22Rv1 (cell line): ENCODE results near the gene ITIH1.

ENCODE experiments used
- H3K27ac ChIP-seq: fragments of 450-650 bp; 2 replicates; pipeline ENCODE4 v1.5.1; 2017
- CTCF ChIP-seq: fragments of 450-650 bp; IDR thresholded peaks from 2 replicates; pipeline ENCODE4 v1.5.1; 2017; ENCODE audit warnings: mild to moderate bottlenecking
- ZFX ChIP-seq: fragments of 450-650 bp; IDR thresholded peaks from 2 replicates; pipeline ENCODE4 v1.6.1; 2017; ENCODE audit warnings: antibody characterized with exemption, borderline replicate concordance

Gene ITIH1

DNA sequence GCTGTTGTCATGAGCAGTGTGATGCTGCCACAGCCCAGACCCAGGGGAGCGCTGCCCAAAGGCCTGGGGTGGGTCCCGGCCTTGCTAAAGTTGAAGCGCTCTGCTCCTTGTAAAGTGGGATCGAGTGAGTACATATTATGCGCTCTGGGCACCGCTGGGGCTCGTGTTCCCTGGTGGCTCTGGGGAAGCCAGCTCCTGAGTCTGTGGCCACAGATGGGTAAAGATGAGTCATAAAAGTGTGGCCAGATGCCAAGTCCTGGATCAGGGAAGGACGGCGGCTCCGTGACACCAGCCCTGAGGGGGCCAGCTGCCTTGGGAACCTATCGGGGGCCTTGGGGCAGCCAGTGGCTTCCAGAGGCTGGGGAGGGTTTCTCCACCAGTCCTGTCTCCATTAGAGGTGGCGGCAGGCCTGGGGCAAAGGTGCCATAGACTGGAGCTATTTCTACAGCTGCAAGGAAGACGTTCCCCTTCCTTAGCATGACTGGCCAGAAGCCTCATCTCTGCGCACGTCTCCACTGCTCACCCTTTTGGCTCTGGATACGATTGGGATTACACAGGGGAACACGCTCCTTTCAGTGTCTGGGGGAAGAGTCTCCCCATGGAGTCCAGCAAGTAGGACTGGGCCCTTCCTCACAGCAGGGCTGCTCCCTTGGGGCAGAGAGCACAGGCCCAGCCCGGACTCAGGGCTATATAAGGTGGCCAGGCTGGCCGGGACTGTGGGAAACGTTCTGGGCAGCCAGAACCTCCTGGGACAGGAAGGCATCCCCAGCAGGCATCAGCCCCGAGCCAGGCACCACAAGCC lies 54.3 kb downstream of the ITIH1 start:
- no peak for TF ChIP-seq ZFX
- no peak for TF ChIP-seq CTCF

DNA sequence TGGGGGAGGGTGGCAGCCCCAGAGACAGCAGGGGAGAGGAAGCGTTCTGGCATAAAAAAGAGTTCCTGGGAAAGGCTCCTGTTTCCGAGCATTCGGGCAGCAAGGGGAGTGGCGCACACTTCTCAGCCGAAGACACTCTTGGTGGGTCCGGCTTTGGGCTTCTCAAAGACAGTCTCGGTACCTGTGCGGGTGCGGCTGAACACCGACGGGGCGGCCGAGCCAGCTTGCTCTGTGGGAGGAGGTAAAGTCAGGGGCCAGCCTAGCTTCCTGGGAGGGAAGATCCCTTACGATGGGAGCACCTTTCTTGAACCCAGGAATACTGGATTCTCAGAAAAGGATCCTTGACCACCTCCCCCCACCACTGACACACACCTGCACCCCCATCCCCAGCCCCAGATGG lies 55.8 kb downstream of the ITIH1 start:
- TF ChIP-seq ZFX: no peak
- no peak for TF ChIP-seq CTCF
- no peak overlapping the region for H3K27ac ChIP-seq

More for the DNA sequence above, 54.3 kb downstream of the ITIH1 start:
- H3K27ac ChIP-seq: no peak overlapping the region

- no peak for TF ChIP-seq CTCF
These were observed 57.6 kb downstream of the ITIH1 start, which contains the start of gene MUSTN1 for GRCh38 chr3:52834871-52835501. Gene MUSTN1, minus strand, starts transcription at chr3:52835019. Its CDS starts 71 bp downstream, at chr3:52834948.

GRCh38 chr3:52835766-52836470 lies 58.5 kb downstream of the ITIH1 start:
- no peak overlapping the region for H3K27ac ChIP-seq
- TF ChIP-seq CTCF: no peak
- TF ChIP-seq ZFX: no peak

More at GRCh38 chr3:52834871-52835501, 57.6 kb downstream of the ITIH1 start, which contains the start of gene MUSTN1:
- no peak within 1 kb of the TSS for H3K27ac ChIP-seq

- TF ChIP-seq ZFX (no peak), CTCF (no peak)
- no peak overlapping the region for H3K27ac ChIP-seq
These were observed 59.1 kb downstream of the ITIH1 start for GRCh38 chr3:52836471-52836845.

DNA sequence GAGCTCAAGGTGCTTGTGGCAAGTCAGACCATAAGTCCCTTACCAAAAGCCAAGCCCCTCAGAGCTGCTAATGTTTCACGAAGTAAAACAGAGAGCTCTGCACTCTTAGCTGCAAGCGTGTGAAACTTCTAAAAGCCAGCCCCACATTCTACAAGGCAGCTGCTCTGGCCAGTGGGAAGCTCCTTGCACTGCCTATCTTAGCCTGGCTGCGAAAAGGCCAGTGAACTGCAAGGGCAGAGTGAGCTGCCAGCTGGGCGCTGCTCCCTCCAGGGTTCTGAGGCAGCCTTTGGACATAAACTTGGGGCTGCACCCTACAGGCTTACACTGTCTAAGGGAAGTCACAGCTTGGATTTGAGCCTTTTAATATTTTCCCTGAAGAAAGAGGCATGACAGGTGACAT lies 59.6 kb downstream of the ITIH1 start:
- H3K27ac ChIP-seq: no peak overlapping the region
- no peak for TF ChIP-seq ZFX
- no peak for TF ChIP-seq CTCF
